A673 (cell line): ENCODE data around the gene MORC1.

Source experiments
- CTCF ChIP-seq: fragments of 300-800, 200-600 bp; sonication (generic); conservative IDR thresholded peaks from 2 replicates; pipeline ENCODE4 v1.5.1; 2017; ENCODE audit warnings: low read depth, mild to moderate bottlenecking, antibody characterized with exemption, low read length, moderate library complexity, mixed read lengths
- EZH2 ChIP-seq: fragments of 200-600 bp; sonication (generic); IDR thresholded peaks from 2 replicates; pipeline ENCODE4 v1.6.1; 2017; ENCODE audit warnings: borderline replicate concordance, low read depth, mild to moderate bottlenecking, mixed read lengths, antibody characterized with exemption, low read length; ENCODE audit not compliant: poor library complexity, severe bottlenecking

- TF ChIP-seq CTCF (no peak), EZH2 (no peak)
These were observed 43.7 kb upstream of the MORC1 start for GRCh38 chr3:109161487-109162123.
